K562 (cell line): ENCODE results near the gene HGS. TPM values are rescaled to one million over a fixed set of nuclear protein-coding genes. Genes with fewer than 3 reads are reported as not detected.

Experiments used
- ETV6 ChIP-seq, 3 experiments: fragments of 150-350 bp in 1 of 3; sonication (generic) in 1 of 3; formaldehyde crosslinking in 1 of 3; IDR thresholded peaks; 2 replicates each; pipeline versions ENCODE4 v1.6.1 to v1.8.0; 2014 to 2022; ENCODE audit warnings: borderline replicate concordance in 2 of 3, low read depth in 2 of 3, antibody characterized with exemption in 1 of 3, low read length in 1 of 3, mild to moderate bottlenecking in 1 of 3, missing genetic modification reagents in 1 of 3
- FOXM1 ChIP-seq, 2 experiments: fragments of 450-650 bp in 1 of 2; sonication (generic) in 1 of 2; formaldehyde crosslinking in 1 of 2; IDR thresholded peaks; 2 replicates each; pipeline versions ENCODE4 v1.6.1 to v1.9.0; 2017 to 2022; ENCODE audit warnings: low read depth in 2 of 2, mild to moderate bottlenecking in 2 of 2, missing genetic modification reagents in 1 of 2, moderate library complexity in 1 of 2
- FOXP1 ChIP-seq: sonication (generic); formaldehyde crosslinking; IDR thresholded peaks from 2 replicates; pipeline ENCODE4 v1.8.0; 2022; ENCODE audit warnings: mild to moderate bottlenecking, missing genetic modification reagents
- GABPA ChIP-seq: fragments of 200-800 bp; sonication (Bioruptor generic); conservative IDR thresholded peaks from 2 replicates; pipeline ENCODE4 v1.6.1; 2016; ENCODE audit warnings: low read depth, missing genetic modification characterization, missing compliant biosample characterization
- JUND ChIP-seq, 2 experiments: IDR thresholded peaks; 2 replicates in 1 of 2; 3 replicates in 1 of 2; pipeline ENCODE4 v1.6.1; 2011; ENCODE audit warnings: borderline replicate concordance in 2 of 2, low read depth in 2 of 2, low read length in 2 of 2, improper control_type of control experiment in 1 of 2, missing biosample characterization in 1 of 2, missing genetic modification characterization in 1 of 2, missing genetic modification reagents in 1 of 2
- LARP7 ChIP-seq: fragments of 450-650 bp; IDR thresholded peaks from 2 replicates; pipeline ENCODE4 v1.6.1; 2016
- REST ChIP-seq, 2 experiments: fragments of 450-650 bp; formaldehyde crosslinking in 1 of 2; IDR thresholded peaks; 2 replicates each; pipeline versions ENCODE4 v1.4.0 to v1.6.1; 2014 to 2020; ENCODE audit warnings: mild to moderate bottlenecking in 2 of 2, borderline replicate concordance in 1 of 2, low read depth in 1 of 2
- SMAD4 ChIP-seq: fragments of 250-450 bp; sonication (Bioruptor Pico); conservative IDR thresholded peaks from 2 replicates; pipeline ENCODE4 v1.8.0; 2021; ENCODE audit warnings: inconsistent platforms, mild to moderate bottlenecking, moderate library complexity
- SMC3 ChIP-seq: conservative IDR thresholded peaks from 2 replicates; pipeline ENCODE4 v1.6.1; 2011; ENCODE audit warnings: low read depth, low read length, improper control_type of control experiment; ENCODE audit not compliant: insufficient read depth
- SRF ChIP-seq, 2 experiments: fragments of 250-450, 450-650 bp in 1 of 2; sonication (Bioruptor Pico) in 1 of 2; sonication (generic) in 1 of 2; formaldehyde crosslinking; IDR thresholded peaks; 2 replicates each; pipeline versions ENCODE4 v1.5.0 to v1.5.1; 2020 to 2022; ENCODE audit warnings: mild to moderate bottlenecking in 1 of 2, missing genetic modification reagents in 1 of 2
- TAL1 ChIP-seq: fragments of 450-650 bp; IDR thresholded peaks from 2 replicates; pipeline ENCODE4 v1.6.1; 2016; ENCODE audit warnings: mild to moderate bottlenecking
- ZFP91 ChIP-seq: sonication (generic); formaldehyde crosslinking; IDR thresholded peaks from 2 replicates; pipeline ENCODE4 v1.8.0; 2022; ENCODE audit warnings: mild to moderate bottlenecking, missing genetic modification reagents
- ZNF165 ChIP-seq: fragments of 250-450 bp; sonication (Bioruptor Pico); IDR thresholded peaks from 2 replicates; pipeline ENCODE4 v1.4.0; 2020; ENCODE audit warnings: borderline replicate concordance
- ZNF316 ChIP-seq: fragments of 450-650 bp; IDR thresholded peaks from 2 replicates; pipeline ENCODE4 v1.6.1; 2016
- ZNF511 ChIP-seq: sonication (generic); formaldehyde crosslinking; IDR thresholded peaks from 2 replicates; pipeline ENCODE4 v1.8.0; 2022; ENCODE audit warnings: mild to moderate bottlenecking, missing genetic modification reagents
- polyA plus RNA-seq, 8 experiments: library from polyadenylated mRNA; depleted of rRNA in 4 of 8; stranded (reverse) in 5 of 8; unstranded in 3 of 8; fragments of >200 nt; fragmentation: Nextera tagmentation in 2 of 8; fragmentation: Illumina TruSeq in 1 of 8; extraction: Ambion mirVana in 2 of 8; extraction: Trizol in 1 of 8; gene quantifications; 2 replicates each; pipeline versions ENCODE4 v1.2.1 to v1.2.3, GENCODE V29; 2011 to 2014; ENCODE audit warnings: inconsistent platforms in 1 of 8, missing spikeins in 1 of 8
- total RNA-seq, 7 experiments: library from RNA; depleted of rRNA in 6 of 7; stranded (reverse); fragments of >200 nt in 6 of 7; fragmentation: Illumina TruSeq in 2 of 7; extraction: Trizol in 2 of 7; gene quantifications; 2 replicates each; pipeline versions ENCODE4 v1.2.1 to v1.2.3, GENCODE V29; 2011 to 2021; ENCODE audit warnings: low replicate concordance in 1 of 7

The HGS gene
- total and polyA plus RNA-seq, 9 of the 15 experiments (the other 6 are each of a cell fraction or from before 2014, with no cell fraction given): 3.9 to 176 (median 77.1) TPM

- TF ChIP-seq ZNF511 (CRISPR knock-in tag) (peak; percentile 90), SMAD4 (CRISPR knock-in tag) (no peak), JUND (IDR thresholded peaks at IDR 0.05; ENCODE audit: borderline replicate concordance, low read depth, low read length) (peak; percentile 78), JUND (tag; IDR thresholded peaks at IDR 0.05; ENCODE audit: borderline replicate concordance, low read depth, low read length) (peak; percentile 39; the same call in 1 of the 3 replicates), TAL1 (no peak), ZNF165 (CRISPR knock-in tag) (no peak), LARP7 (no peak), GABPA (0 out of 2 replicates have a peak, but pooled peaks have one; percentile 15), REST (IDR thresholded peaks at IDR 0.05; ENCODE audit: borderline replicate concordance) (no peak; the same call in 1 of the 2 replicates), REST (CRISPR knock-in tag; IDR thresholded peaks at IDR 0.05; ENCODE audit: low read depth) (peak; percentile 90), FOXP1 (CRISPR knock-in tag) (peak; percentile 75; the same call in 1 of the 2 replicates), ZFP91 (CRISPR knock-in tag) (no peak), SRF (CRISPR knock-in tag; IDR thresholded peaks at IDR 0.05) (0 out of 4 replicates have a peak, but pooled peaks have one; percentile 19 to 30), ZNF316 (no peak), FOXM1 (IDR thresholded peaks at IDR 0.05; ENCODE audit: low read depth) (no peak), FOXM1 (CRISPR knock-in tag; IDR thresholded peaks at IDR 0.05; ENCODE audit: low read depth) (no peak), SMC3 (no peak), ETV6 (IDR thresholded peaks at IDR 0.05; ENCODE audit: borderline replicate concordance in 1 of 2, low read depth in 2 of 2, low read length in 1 of 2) (no peak), ETV6 (CRISPR knock-in tag; IDR thresholded peaks at IDR 0.05; ENCODE audit: borderline replicate concordance) (peak; percentile 84; the same call in 1 of the 2 replicates)
Observed at GRCh38 chr17:81711814-81712467, 28.1 kb downstream of the HGS start, which contains the start of gene SLC25A10 (continued).
